Raji (cell line): Measurements from ENCODE around the gene GEN1.

Experiments
- POLR2A ChIP-seq: IDR thresholded peaks from 2 replicates; pipeline ENCODE4 v1.6.1; 2011; ENCODE audit warnings: low read depth, low read length, control low read depth; ENCODE audit not compliant: insufficient read depth

Gene GEN1, protein sequence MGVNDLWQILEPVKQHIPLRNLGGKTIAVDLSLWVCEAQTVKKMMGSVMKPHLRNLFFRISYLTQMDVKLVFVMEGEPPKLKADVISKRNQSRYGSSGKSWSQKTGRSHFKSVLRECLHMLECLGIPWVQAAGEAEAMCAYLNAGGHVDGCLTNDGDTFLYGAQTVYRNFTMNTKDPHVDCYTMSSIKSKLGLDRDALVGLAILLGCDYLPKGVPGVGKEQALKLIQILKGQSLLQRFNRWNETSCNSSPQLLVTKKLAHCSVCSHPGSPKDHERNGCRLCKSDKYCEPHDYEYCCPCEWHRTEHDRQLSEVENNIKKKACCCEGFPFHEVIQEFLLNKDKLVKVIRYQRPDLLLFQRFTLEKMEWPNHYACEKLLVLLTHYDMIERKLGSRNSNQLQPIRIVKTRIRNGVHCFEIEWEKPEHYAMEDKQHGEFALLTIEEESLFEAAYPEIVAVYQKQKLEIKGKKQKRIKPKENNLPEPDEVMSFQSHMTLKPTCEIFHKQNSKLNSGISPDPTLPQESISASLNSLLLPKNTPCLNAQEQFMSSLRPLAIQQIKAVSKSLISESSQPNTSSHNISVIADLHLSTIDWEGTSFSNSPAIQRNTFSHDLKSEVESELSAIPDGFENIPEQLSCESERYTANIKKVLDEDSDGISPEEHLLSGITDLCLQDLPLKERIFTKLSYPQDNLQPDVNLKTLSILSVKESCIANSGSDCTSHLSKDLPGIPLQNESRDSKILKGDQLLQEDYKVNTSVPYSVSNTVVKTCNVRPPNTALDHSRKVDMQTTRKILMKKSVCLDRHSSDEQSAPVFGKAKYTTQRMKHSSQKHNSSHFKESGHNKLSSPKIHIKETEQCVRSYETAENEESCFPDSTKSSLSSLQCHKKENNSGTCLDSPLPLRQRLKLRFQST

DNA sequence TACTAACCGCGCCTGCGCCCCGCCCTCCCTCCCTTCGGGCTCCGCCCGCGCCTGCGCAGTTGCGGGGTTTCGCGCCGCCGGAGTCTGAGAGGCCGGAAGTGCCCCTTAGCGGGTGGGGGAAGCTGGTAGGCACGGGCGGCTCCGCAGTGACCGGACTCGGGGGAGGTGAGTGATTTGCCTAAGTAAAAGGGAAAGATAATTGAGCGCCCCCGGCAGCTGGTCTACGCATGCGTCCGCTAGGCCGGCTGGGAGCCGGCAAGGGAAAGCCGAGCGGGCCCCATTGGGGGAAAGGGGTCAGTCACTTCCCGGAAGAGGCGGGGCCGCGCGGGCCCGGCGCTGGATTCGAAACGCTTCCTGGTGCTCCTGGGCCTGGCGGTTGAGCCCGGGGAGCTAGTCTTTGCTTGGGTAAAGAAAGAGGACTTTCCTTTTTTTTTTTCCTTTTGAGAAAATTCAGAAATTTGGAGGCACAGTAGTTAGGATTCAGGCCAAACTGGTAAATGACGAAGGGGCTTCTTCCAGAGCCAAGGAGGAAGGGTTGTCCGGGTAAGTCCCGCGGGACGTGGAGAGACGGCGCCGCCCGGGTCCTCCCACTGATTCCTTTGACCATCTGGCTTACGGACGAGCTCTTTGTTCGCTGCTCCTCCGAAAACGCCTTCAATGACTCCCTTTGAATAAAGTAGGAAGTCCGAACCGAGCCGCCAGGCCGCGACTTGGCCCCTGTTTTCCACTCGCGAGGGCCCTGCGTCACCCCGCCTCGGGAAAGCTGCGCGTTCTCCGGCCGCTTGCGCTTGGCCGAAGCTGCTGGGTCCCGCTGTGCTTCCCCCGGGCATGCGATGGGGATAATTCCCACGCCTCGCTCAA is at the start of gene GEN1, which contains the start of gene SMC6:
TSS of gene GEN1 (plus strand) at position 336 of the 861 bp plus-strand sequence. CDS start 5,806 bp downstream, outside the sequence.
TSS of gene SMC6 (minus strand) at position 8 of the 861 bp plus-strand sequence. CDS start 7,864 bp downstream, outside the sequence.
- no peak; the same call in 1 of the 2 replicates for TF ChIP-seq POLR2A

DNA sequence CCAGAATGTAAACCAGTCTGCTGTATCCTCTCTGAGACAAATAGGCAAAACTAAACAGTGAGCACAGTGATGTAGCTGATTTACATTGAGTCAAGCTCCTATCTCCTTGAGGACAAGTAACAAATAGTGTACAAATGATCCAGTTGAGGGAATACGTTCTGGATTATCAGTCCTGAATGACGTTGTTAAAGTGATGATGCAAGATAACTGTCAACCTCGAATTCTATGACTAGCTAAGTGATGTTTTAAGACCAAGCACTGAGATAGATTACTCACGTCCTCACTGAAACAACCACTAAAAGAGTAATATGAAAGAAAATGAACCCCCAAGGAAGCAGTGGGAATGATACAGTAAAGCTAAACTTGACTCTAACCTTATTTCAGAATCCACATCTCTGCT is 47.1 kb upstream of the GEN1 start:
- no peak for TF ChIP-seq POLR2A

DNA sequence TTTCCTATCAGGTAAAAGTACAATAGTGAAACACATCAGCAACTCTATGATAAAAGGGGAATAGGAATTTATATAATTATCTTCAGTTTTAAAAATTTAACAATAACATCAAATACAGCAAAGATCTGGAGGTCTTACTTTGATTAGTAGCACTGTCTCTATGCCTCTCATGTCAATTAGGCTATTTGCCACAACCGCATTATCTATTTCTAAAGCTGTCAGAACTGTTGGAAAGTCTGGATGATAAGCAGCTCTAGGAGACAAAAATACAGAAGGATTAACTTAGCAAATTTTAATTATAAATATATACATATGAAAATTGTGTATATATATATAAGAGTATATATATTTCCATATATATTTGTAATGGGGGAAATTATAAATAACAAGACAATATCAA is 45.4 kb upstream of the GEN1 start:
- no peak for TF ChIP-seq POLR2A

DNA sequence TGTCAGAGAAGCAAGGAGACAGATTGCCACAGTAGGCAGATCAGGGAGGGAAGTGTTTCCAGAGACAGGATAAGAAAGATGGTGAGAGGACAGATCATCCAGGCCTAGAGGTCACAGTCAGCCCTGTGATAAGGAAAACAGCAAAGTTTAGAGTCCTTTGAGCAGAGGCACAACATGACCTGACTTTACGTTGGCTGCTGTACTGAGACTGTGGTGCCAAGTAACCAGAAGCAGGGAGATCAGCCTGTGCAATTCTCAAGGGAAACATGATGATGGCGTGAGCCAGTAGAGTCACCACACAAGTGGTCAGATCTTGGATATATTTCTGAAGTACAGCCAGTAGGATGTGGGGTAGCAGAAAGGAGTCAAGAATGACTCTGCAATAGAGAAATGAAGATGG is 44.0 kb upstream of the GEN1 start:
- no peak for TF ChIP-seq POLR2A

DNA sequence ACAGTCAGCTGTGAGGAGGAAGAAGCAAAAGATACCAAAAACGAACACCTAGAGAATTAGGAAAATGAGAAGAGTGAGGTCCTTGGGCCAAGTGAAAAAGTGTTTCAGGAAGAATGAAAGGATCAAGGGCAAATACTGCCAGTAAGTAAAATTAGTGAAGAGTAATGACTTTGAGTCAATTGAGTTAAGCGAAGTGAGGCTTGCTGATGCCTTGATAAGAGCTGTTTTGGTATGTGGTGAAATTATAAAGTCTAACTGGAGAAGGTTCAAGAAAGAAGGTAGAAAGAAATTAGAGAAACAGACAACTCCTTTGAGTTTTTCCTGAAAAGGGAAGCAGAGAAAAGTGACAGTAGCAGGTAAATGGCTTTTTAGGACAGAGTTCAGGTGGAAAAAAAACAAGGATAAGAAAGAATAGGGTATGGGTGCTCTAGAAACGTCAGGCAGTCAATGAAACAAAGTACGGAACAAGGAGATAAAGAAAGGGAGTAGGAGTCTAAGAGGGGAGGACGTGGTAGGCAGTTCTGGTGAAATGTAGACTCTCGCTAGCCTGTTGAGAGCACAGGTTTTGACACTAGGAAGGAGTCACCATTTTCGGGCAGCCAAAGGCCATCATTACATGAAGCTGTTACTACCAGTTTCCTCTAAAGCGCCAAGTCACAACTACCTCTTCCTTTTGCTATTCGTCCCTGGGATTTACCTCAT is 43.2 kb upstream of the GEN1 start:
- no peak for TF ChIP-seq POLR2A

DNA sequence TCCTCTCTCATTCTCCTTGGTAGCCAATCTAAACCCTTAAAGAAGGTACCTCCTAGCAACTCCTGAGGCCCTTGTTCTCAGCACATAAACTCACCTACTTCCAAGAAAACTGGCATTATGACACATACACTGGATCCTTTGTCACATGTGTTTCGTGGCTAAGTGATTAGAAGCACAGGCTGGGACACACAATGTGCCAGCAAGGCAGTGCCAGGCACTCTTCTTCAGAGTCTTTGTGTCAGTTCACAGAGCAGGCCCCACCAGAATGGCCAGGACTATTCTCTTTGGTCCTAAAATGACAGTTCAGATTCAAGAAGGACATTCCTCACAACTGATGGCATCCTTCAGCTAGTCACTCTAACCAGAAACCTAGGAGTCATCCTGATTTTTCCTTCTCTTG is 40.6 kb upstream of the GEN1 start:
- no peak for TF ChIP-seq POLR2A

DNA sequence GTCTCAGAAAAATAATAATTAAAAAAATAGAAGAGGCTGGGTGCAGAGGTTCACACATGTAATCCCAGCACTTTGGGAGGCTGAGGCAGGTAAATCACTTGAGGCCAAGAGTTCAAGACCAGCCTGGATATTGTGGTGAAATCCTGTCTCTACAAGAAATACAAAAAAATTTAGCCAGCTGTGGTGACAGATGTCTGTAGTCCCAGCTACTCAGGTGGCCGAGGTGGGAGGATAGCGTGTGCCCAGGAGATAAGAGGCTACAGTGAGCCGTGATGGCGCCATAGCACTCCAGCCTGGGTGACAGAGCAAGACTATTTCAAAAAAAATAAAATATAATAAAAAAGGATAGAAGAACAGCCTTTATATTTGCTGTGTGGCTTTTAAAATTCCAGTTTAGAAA is 36.3 kb upstream of the GEN1 start:
- TF ChIP-seq POLR2A, result no peak

DNA sequence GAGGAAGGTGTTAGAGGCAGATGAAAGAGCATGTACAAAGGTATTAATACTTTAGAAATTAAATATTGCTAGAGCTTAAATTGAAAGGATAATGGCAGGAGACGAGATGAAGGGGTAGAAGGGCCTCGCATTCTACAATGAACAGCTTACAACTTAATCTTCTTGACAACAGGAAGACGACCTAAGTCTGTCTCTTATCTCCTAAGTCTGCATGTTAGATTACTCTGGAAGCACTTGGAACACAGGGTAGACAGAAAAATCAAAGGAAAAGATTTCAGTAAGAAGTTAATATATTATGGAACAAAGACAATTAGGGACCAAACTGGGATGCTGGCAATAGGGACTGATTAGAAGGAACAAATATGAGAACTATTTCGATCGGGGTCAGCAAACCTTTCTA is 35.2 kb upstream of the GEN1 start:
- TF ChIP-seq POLR2A, result no peak

DNA sequence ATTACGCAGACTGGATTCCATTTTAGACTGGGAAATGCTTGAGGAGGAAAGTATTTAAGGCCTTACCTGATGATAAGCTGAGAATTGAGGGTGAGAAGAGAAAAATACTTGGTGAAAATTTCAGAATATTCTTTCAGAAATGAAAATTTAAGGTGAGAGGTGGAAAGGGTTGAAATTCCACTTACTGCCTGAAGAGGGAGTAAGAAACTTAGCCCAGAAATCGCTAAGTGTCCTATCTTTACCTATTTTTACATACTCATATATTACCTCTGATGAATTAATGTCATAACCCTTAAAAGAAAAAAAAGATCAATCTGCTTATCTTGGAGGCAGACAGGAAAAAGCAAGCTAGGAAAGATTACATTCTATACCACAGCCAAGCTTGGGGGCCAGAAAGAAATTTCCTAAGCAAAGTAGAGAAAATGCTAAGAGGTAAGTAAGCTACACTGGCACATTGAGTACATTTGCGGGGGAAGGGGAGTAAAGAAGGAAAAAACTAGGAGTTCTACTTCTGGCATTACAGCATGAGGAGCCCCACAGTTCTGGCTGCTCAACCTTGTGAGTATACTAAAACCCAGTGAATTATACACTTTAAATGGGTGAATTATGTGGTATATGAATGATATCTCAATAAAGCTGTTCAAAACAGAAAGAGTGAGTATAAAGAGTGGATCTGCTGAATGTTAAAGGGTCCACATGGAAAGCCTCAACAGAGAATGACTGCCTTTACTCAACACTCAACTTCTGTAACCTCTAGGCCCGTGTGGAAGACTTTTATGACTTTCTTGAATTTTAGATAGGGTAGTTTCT is 34.2 kb upstream of the GEN1 start:
- TF ChIP-seq POLR2A, result no peak

DNA sequence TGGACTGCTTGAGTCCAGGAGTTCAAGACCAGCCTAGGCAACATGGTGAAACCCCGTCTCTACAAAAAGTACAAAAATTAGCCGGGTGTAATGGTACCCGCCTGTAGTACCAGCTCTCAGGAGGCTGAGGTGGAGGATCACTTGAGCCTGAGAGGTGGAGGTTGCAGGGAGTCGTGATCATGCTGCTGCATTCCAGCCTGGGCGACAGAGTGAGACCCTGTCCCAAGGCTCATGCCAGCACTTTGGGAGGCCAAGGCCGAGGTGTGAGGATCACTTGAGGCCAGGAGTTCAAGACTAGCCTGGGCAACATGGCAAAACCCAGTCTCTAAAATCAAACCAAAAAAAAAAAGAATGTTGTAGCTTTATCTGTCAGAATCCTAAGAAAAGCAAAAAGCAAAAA is 25.7 kb upstream of the GEN1 start:
- TF ChIP-seq POLR2A, result no peak

DNA sequence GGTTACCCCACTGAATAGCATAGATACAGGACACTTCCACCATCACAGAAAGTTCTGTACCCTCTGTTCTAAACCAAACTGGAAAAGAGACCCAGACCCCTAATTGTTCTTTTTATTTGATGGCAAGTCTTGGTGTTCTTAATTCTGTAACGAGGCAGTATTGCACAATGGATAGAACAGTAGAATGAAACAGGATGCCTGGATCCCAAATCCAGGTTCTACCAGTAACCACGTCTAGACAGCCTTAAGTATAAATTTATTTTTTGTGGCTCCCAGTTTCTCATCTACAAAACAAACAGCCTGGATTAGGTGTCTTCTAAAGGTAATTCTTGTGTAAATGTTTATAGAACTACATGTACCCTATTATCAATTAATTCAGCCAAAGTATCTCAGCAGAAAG is 24.1 kb upstream of the GEN1 start:
- TF ChIP-seq POLR2A, result no peak

DNA sequence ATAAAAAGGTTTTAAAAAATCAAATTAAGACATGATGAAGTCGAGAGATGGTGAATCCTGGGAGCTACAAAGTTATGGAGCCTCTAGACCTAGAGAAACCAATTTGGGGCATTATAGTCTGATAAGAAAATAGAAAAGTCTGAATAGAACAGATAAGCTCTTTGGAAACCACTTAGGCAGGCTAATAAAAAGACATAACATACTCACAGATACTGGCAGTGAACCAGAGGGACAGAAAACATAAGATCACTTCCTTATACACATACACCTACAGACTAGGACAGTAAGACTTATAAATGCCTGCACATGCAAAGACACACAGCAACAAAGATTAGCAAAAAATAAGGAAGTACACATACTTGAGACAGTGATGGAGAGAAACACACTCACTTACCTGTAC is 20.3 kb upstream of the GEN1 start:
- TF ChIP-seq POLR2A, result no peak

DNA sequence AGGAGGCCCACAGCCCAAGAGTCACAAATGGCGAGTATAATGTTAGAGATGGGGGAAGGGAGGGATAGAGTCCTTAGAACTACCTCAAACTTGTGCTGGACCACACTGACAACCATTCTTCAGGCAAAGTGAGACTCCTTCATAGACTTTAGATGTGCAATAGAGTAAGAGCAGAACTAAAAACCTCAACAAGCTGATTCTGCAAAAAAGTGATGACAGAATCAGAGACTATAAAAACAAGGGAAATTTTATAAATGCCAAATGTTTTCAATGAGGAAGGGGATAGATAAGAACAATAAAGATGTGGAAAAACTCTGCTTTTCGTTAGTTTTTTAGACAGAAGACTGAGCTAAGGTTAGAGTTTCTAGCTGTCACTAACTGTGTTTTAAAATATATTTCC is 18.1 kb upstream of the GEN1 start:
- TF ChIP-seq POLR2A, result no peak
